ENCODE measurements around the gene WDFY3.

The WDFY3 gene

DNA sequence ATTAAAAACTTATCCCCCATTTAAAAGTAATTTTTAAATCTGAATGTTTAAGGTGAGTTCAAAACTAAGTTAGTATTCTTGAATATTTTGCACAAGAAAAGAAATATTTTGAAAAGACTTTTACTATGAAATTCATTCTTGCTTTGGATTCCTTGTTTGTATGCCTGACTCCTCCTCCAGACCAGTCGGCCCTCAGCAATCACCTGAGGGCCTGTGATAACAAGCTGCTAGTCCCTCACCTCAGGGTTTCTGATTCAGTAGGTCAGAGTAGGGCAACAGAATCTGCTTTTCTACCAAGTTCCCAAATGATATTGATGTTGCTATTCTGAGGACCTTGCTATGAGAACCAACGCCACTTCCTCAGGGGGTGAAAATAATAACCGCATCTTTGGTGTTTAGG, 228.8 kb downstream of the WDFY3 start:
- no peak overlapping the region for H3K4me3 ChIP-seq (ENCODE audit: low read depth, low read length)
- in situ Hi-C loops (cut with HindIII; ENCODE audit: low sequenced_read_pairs): no loop called here
- no peak for DNase-seq (ENCODE audit: low read depth, low spot score)
- TF ChIP-seq, protein P1, sequence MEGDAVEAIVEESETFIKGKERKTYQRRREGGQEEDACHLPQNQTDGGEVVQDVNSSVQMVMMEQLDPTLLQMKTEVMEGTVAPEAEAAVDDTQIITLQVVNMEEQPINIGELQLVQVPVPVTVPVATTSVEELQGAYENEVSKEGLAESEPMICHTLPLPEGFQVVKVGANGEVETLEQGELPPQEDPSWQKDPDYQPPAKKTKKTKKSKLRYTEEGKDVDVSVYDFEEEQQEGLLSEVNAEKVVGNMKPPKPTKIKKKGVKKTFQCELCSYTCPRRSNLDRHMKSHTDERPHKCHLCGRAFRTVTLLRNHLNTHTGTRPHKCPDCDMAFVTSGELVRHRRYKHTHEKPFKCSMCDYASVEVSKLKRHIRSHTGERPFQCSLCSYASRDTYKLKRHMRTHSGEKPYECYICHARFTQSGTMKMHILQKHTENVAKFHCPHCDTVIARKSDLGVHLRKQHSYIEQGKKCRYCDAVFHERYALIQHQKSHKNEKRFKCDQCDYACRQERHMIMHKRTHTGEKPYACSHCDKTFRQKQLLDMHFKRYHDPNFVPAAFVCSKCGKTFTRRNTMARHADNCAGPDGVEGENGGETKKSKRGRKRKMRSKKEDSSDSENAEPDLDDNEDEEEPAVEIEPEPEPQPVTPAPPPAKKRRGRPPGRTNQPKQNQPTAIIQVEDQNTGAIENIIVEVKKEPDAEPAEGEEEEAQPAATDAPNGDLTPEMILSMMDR (IDR thresholded peaks at IDR 0.05; ENCODE audit: low read depth, low read length): no peak

GRCh38 chr4:84734037-84734436, 232.5 kb downstream of the WDFY3 start:
- no peak for DNase-seq (ENCODE audit: low read depth, low spot score)
- in situ Hi-C loops (cut with HindIII; ENCODE audit: low sequenced_read_pairs): no loop called here
- H3K4me3 ChIP-seq (ENCODE audit: low read depth, low read length): no peak overlapping the region
- TF ChIP-seq, protein P1 (IDR thresholded peaks at IDR 0.05; ENCODE audit: low read depth, low read length): no peak

GRCh38 chr4:84733343-84734033, 233.0 kb downstream of the WDFY3 start:
- in situ Hi-C loops (cut with HindIII; ENCODE audit: low sequenced_read_pairs): no loop called here

GRCh38 chr4:84730375-84730774, 236.1 kb downstream of the WDFY3 start:
- in situ Hi-C loops (cut with HindIII; ENCODE audit: low sequenced_read_pairs): no loop called here
- TF ChIP-seq, protein P1 (IDR thresholded peaks at IDR 0.05; ENCODE audit: low read depth, low read length): no peak
- DNase-seq (ENCODE audit: low read depth, low spot score): no peak
- H3K4me3 ChIP-seq (ENCODE audit: low read depth, low read length): no peak overlapping the region

More at GRCh38 chr4:84733343-84734033, 233.0 kb downstream of the WDFY3 start:
- DNase-seq (ENCODE audit: low read depth, low spot score): no peak
- no peak overlapping the region for H3K4me3 ChIP-seq (ENCODE audit: low read depth, low read length)
- TF ChIP-seq, protein P1 (IDR thresholded peaks at IDR 0.05; ENCODE audit: low read depth, low read length): no peak

- TF ChIP-seq, protein P1 (IDR thresholded peaks at IDR 0.05; ENCODE audit: low read depth, low read length): no peak
- no peak for DNase-seq (ENCODE audit: low read depth, low spot score)
- in situ Hi-C loops (cut with HindIII; ENCODE audit: low sequenced_read_pairs): no loop called here
- H3K4me3 ChIP-seq (ENCODE audit: low read depth, low read length): no peak overlapping the region
These were observed 239.0 kb downstream of the WDFY3 start for GRCh38 chr4:84727491-84727890.

- no peak overlapping the region for H3K4me3 ChIP-seq (ENCODE audit: low read depth, low read length)
- in situ Hi-C loops (cut with HindIII; ENCODE audit: low sequenced_read_pairs): no loop called here
- DNase-seq (ENCODE audit: low read depth, low spot score): no peak
- TF ChIP-seq, protein P1 (IDR thresholded peaks at IDR 0.05; ENCODE audit: low read depth, low read length): no peak
These were observed 240.1 kb downstream of the WDFY3 start for GRCh38 chr4:84726356-84726755.
